HS-5 (cell line): ENCODE measurements around the gene TCF23.
"Not testable (repeated sequence)": the region's sequence is repeated elsewhere in the genome, so short reads cannot be mapped to it uniquely, and the experiment has no call there.

Experiments
- DNase-seq: peaks from one replicate; pipeline ENCODE4 v3.0.0-alpha.2; 2012; ENCODE audit warnings: low read depth

The TCF23 gene

GRCh38 chr2:27148801-27149439 is at the start of gene TCF23:
Gene TCF23 (plus strand): TSS chr2:27149004. CDS start chr2:27149134, 130 bp downstream.
- no peak for DNase-seq

GRCh38 chr2:27099334-27099955 is 49.4 kb upstream of the TCF23 start:
- DNase-seq = no peak

- no peak for DNase-seq
These were observed 48.8 kb upstream of the TCF23 start for GRCh38 chr2:27100036-27100435.

GRCh38 chr2:27102329-27102728 is 46.5 kb upstream of the TCF23 start:
- no peak for DNase-seq

- DNase-seq = no peak
These were observed 42.8 kb upstream of the TCF23 start for GRCh38 chr2:27105981-27106380.

GRCh38 chr2:27108221-27108620 is 40.6 kb upstream of the TCF23 start:
- no peak for DNase-seq

GRCh38 chr2:27109083-27109482 is 39.7 kb upstream of the TCF23 start:
- DNase-seq = no peak

GRCh38 chr2:27110603-27111352 is 38.0 kb upstream of the TCF23 start:
- not testable (repeated sequence) for DNase-seq

- not testable (repeated sequence) for DNase-seq
These were observed 37.3 kb upstream of the TCF23 start for GRCh38 chr2:27111392-27112078.

- DNase-seq = no peak
These were observed 33.3 kb upstream of the TCF23 start for GRCh38 chr2:27115519-27115918.

GRCh38 chr2:27117995-27118524 is 30.7 kb upstream of the TCF23 start:
- DNase-seq = no peak

- no peak for DNase-seq
These were observed 30.1 kb upstream of the TCF23 start, which contains the start of gene CGREF1 for GRCh38 chr2:27118525-27119329. Gene CGREF1 (minus strand): TSS chr2:27119128. CDS start chr2:27104366, 14,762 bp downstream.

GRCh38 chr2:27119330-27119670 is 29.5 kb upstream of the TCF23 start:
- not testable (repeated sequence) for DNase-seq

GRCh38 chr2:27121906-27122305 is 26.9 kb upstream of the TCF23 start:
- no peak for DNase-seq

GRCh38 chr2:27122791-27123190 is 26.0 kb upstream of the TCF23 start:
- no peak for DNase-seq

- DNase-seq = no peak
These were observed 25.3 kb upstream of the TCF23 start, which contains the start of gene ABHD1 for GRCh38 chr2:27123302-27124150. Gene ABHD1 (plus strand): TSS chr2:27123815. CDS start chr2:27123949, 134 bp downstream.

GRCh38 chr2:27125104-27125503 is 23.7 kb upstream of the TCF23 start:
- no peak for DNase-seq

GRCh38 chr2:27126252-27126710 is 22.5 kb upstream of the TCF23 start:
- DNase-seq = no peak

GRCh38 chr2:27127883-27128667 is 20.7 kb upstream of the TCF23 start:
- no peak for DNase-seq
